Suprapubic skin (tissue), 4 donors: Measurements from ENCODE around the gene TMEM59L. TPM values are rescaled to one million over a fixed set of nuclear protein-coding genes. Genes with fewer than 3 reads are reported as not detected.

ENCODE experiments used
- DNase-seq, 2 donors: peaks; one replicate each; pipeline ENCODE4 v3.0.0-alpha.2; 2019; ENCODE audit warnings: low spot score in 2 of 2
- H3K27ac ChIP-seq: fragments of 200-600 bp; sonication (generic); one replicate; pipeline ENCODE4 v1.5.1; 2019
- H3K27me3 ChIP-seq: fragments of 200-600 bp; sonication (generic); one replicate; pipeline ENCODE4 v1.5.1; 2019
- H3K36me3 ChIP-seq: fragments of 200-600 bp; sonication (generic); one replicate; pipeline ENCODE4 v1.5.1; 2019
- H3K4me1 ChIP-seq: fragments of 200-600 bp; sonication (generic); one replicate; pipeline ENCODE4 v1.5.1; 2019
- H3K4me3 ChIP-seq: fragments of 200-600 bp; sonication (generic); one replicate; pipeline ENCODE4 v1.5.1; 2019; ENCODE audit warnings: mild to moderate bottlenecking
- H3K9me3 ChIP-seq: fragments of 200-600 bp; sonication (generic); one replicate; pipeline ENCODE4 v1.5.1; 2019
- CTCF ChIP-seq, 2 donors: fragments of 200-600 bp in 1 of 2; fragments of 450-650 bp in 1 of 2; sonication (generic) in 1 of 2; IDR thresholded peaks; one replicate each; pipeline ENCODE4 v1.5.1; 2016 to 2019; ENCODE audit warnings: antibody characterized with exemption in 2 of 2, mild to moderate bottlenecking in 1 of 2, moderate library complexity in 1 of 2
- EP300 ChIP-seq: sonication (generic); formaldehyde crosslinking; IDR thresholded peaks from one replicate; pipeline ENCODE4 v1.6.1; 2017; ENCODE audit warnings: antibody characterized with exemption
- POLR2A ChIP-seq, 2 donors: fragments of 450-650 bp; IDR thresholded peaks; one replicate each; pipeline ENCODE4 v1.6.1; 2017; ENCODE audit warnings: antibody characterized with exemption in 2 of 2, mild to moderate bottlenecking in 2 of 2, moderate library complexity in 2 of 2
- POLR2AphosphoS5 ChIP-seq, 3 donors: sonication (generic); formaldehyde crosslinking; IDR thresholded peaks; one replicate each; pipeline ENCODE4 v1.6.1; 2017; ENCODE audit warnings: antibody characterized with exemption in 3 of 3
- WGBS: methylation state at CpG from one replicate; pipeline ENCODE4 v1.1.5; 2018; 5-methylcytosine and 5-hydroxymethylcytosine counted together
- total RNA-seq, 4 donors: library from RNA; depleted of rRNA; stranded (reverse); fragments of >200 nt; gene quantifications; one replicate each; pipeline ENCODE4 v1.1.0, GENCODE V29; 2016

Gene TMEM59L
- 1 to 10 TPM in 2 of 4 donors, under 1 TPM in 2; 0.49 to 1.4 (median 0.97) TPM for total RNA-seq

- peaks cover 90% of the 10 kb centered on the region for H3K27me3 ChIP-seq
- no peak within 1 kb of the TSS for H3K27ac ChIP-seq
- no peak for DNase-seq
- TF ChIP-seq CTCF (IDR thresholded peaks at IDR 0.05) (no peak), POLR2AphosphoS5 (IDR thresholded peaks at IDR 0.05) (no peak), POLR2A (IDR thresholded peaks at IDR 0.05) (no peak), EP300 (no peak)
- H3K4me1 ChIP-seq, result peaks cover 33% of the 10 kb centered on the region
- peak within 1 kb of the TSS; percentile 46 for H3K4me3 ChIP-seq
- no peaks in the 10 kb centered on the region for H3K9me3 ChIP-seq
- 8% methylated on average over 14 of the region's 70 CpGs for WGBS
- H3K36me3 ChIP-seq, result no peaks in the 10 kb centered on the region
These were observed at the start of gene TMEM59L for GRCh38 chr19:18612772-18613588. TMEM59L (plus strand) TSS chr19:18612870; CDS start chr19:18612959, 89 bp downstream.

- Histone ChIP-seq H3K9me3 (no peaks in the 10 kb centered on the region), H3K4me3 (no peak overlapping the region), H3K4me1 (peaks cover 5% of the 10 kb centered on the region), H3K27ac (no peak overlapping the region), H3K36me3 (peaks cover 75% of the 10 kb centered on the region), H3K27me3 (no peaks in the 10 kb centered on the region)
- TF ChIP-seq CTCF (IDR thresholded peaks at IDR 0.05) (no peak), EP300 (no peak), POLR2A (IDR thresholded peaks at IDR 0.05) (no peak), POLR2AphosphoS5 (IDR thresholded peaks at IDR 0.05) (no peak)
- WGBS, result 89% methylated on average over 4 of the region's 8 CpGs
- DNase-seq, result no peak
These were observed 45.7 kb upstream of the TMEM59L start for GRCh38 chr19:18566953-18567352.

GRCh38 chr19:18568367-18568766 is 44.3 kb upstream of the TMEM59L start:
- no peaks in the 10 kb centered on the region for H3K27me3 ChIP-seq
- no peak overlapping the region for H3K27ac ChIP-seq
- H3K4me1 ChIP-seq, result peaks cover 17% of the 10 kb centered on the region
- H3K9me3 ChIP-seq, result no peaks in the 10 kb centered on the region
- no peak overlapping the region for H3K4me3 ChIP-seq
- TF ChIP-seq EP300, result no peak
- TF ChIP-seq POLR2AphosphoS5 (IDR thresholded peaks at IDR 0.05), result no peak
- TF ChIP-seq POLR2A (IDR thresholded peaks at IDR 0.05), result no peak
- TF ChIP-seq CTCF (IDR thresholded peaks at IDR 0.05), result no peak
- H3K36me3 ChIP-seq, result peaks cover 67% of the 10 kb centered on the region
- WGBS, result 94% methylated on average over 12 of the region's 15 CpGs
- no peak for DNase-seq

- Histone ChIP-seq H3K27ac (peak within 1 kb of the TSS; percentile 89), H3K4me1 (peaks cover 19% of the 10 kb centered on the region), H3K9me3 (no peaks in the 10 kb centered on the region), H3K36me3 (peaks cover 67% of the 10 kb centered on the region), H3K4me3 (peak within 1 kb of the TSS; percentile 84), H3K27me3 (no peaks in the 10 kb centered on the region)
- under 1% methylated on average over 36 of the region's 75 CpGs for WGBS
- peak; percentile 98 to 99 for DNase-seq
- TF ChIP-seq POLR2A (IDR thresholded peaks at IDR 0.05) (peak; percentile 42 to 86), CTCF (IDR thresholded peaks at IDR 0.05) (no peak), POLR2AphosphoS5 (IDR thresholded peaks at IDR 0.05) (peak; percentile 70 to 99 (median 97))
These were observed 40.9 kb upstream of the TMEM59L start, which contains the start of gene UBA52 for GRCh38 chr19:18571564-18572344. UBA52 (plus strand) TSS chr19:18571857; CDS start chr19:18573301, 1,444 bp downstream.
